GM21529 (cell line): ENCODE measurements around the gene NASP.

Experiments
- ATAC-seq: cut with Tn5 transposase; IDR thresholded peaks from one replicate; pipeline ENCODE4 v1.9.1; 2021; ENCODE audit not compliant: unreplicated experiment

NASP gene, protein sequence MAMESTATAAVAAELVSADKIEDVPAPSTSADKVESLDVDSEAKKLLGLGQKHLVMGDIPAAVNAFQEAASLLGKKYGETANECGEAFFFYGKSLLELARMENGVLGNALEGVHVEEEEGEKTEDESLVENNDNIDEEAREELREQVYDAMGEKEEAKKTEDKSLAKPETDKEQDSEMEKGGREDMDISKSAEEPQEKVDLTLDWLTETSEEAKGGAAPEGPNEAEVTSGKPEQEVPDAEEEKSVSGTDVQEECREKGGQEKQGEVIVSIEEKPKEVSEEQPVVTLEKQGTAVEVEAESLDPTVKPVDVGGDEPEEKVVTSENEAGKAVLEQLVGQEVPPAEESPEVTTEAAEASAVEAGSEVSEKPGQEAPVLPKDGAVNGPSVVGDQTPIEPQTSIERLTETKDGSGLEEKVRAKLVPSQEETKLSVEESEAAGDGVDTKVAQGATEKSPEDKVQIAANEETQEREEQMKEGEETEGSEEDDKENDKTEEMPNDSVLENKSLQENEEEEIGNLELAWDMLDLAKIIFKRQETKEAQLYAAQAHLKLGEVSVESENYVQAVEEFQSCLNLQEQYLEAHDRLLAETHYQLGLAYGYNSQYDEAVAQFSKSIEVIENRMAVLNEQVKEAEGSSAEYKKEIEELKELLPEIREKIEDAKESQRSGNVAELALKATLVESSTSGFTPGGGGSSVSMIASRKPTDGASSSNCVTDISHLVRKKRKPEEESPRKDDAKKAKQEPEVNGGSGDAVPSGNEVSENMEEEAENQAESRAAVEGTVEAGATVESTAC

DNA sequence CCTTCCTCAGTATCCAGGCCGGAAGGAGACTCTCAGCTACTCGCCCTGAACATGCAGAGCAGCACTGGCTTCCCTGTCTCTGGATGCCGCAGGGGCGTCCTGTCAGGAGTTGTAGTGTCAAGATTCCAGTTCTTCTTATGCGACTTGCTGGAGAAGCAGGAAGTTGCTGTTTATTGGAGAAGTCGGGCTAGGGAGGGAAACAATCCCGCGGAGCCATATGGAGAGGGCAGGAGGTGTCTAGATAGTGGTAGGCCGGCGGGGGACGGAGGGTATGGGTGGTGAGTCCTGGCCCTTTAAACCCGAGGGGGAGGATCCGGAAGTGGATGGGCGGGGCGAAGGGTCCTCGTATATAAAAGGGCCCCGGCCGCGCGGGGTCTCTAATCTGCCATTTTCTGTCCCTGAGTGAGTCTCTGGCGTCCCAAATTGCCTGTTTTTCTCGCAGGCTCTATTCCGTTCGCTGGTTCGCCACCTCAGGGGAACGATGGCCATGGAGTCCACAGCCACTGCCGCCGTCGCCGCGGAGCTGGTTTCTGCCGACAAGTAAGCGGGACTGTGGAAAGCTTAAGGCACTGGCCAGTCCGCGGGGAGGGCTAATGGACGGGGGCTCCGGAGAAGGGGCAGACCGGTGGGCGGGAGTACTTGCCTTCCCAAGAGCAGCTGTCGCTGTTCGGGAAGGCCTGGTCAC lies at the start of gene NASP:
Gene NASP (plus strand): TSS at position 376 of the 685 bp plus-strand sequence. CDS start 106 bp downstream, at position 482.
- ATAC-seq = peak; percentile 41

DNA sequence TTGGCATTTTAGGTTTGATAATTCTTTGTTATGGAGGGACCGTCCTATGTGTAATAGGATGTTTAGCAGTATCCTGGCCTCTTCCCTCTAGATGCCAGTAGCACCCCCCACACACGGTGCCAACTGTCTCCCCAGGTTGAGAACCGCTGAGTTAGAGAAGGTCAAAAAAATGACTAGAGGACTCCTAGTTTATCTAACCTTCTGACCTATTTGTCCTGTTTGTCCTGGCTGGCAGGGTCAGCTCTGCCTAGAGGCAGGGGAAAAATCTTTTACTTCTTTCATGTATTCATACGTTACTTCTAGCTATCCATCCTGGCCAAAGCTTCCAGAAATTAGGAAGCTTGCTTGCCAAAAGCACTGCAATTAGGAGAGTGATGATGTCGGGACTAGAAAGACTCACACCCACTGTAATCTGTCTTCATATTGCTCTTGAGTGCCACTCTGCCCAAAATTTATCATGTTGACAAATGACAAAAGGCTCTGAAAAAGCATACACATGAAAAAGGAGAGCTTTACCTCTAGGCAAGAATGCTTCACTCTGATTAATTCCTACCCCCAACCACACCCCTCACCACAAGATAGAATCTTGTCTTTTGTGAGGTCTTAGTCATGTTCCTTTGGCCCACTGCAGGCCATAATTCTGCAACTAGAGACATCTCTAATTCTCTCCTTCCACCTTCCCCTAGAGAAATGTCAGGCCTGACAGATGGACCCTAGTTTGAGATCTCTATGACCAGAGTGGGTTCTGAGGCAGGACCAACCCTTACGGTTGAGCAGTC lies 47.7 kb upstream of the NASP start:
- no peak for ATAC-seq

DNA sequence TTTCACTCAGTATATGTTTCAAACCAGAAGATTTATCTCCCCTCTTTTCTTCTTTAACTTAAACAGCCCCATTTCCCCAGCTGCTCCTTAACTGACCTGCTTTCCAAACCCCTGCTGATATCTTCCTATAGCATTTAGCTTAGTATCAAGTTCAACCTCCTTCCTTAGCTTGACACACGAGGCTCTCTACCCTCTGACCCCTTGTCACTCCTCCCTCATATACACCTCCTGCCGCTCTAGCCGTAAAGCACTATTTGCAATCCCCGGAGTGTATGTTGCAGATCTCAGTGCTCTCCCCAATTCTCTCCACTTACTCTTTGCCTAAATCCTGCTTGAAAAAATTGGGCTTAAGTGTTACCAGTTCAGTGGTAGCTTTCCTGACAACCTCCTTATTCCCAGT lies 47.0 kb upstream of the NASP start:
- ATAC-seq = no peak

DNA sequence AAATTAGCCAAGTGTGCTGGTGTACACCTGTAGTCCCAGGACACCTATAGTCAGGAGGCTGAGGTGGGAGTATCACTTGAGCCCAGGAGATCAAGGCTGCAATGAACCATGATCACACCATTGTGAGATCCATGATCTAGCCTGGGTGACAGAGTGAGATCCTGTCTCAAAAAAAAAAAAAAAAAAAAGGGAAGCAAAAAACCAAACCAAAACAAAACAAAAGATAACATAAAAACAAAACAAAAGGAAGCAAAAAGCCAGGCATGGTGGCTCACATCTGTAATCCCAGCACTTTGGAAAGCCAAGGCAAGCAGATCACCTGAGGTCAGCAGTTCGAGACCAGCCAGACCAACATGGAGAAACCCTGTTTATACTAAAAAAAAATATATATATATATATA lies 42.6 kb upstream of the NASP start:
- no peak for ATAC-seq

DNA sequence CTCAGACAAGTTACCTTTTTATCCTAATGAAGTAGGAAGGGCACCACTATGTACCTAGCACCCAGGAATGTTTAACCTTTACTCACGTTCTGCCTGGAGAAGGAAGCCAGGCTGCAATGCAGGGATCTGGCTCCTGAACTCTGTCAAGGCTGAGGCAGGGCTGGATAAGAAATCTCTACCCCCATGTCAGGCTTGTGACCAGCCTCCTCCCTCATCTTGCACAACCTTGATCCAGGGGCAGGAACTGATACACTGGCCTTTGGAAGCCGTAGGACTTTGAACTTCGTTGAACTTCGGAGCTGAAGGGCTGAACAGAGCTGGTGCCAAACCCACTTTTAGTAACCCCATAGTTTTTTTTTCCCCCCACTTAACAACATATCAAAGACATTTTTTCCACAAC lies 41.2 kb upstream of the NASP start:
- no peak for ATAC-seq

DNA sequence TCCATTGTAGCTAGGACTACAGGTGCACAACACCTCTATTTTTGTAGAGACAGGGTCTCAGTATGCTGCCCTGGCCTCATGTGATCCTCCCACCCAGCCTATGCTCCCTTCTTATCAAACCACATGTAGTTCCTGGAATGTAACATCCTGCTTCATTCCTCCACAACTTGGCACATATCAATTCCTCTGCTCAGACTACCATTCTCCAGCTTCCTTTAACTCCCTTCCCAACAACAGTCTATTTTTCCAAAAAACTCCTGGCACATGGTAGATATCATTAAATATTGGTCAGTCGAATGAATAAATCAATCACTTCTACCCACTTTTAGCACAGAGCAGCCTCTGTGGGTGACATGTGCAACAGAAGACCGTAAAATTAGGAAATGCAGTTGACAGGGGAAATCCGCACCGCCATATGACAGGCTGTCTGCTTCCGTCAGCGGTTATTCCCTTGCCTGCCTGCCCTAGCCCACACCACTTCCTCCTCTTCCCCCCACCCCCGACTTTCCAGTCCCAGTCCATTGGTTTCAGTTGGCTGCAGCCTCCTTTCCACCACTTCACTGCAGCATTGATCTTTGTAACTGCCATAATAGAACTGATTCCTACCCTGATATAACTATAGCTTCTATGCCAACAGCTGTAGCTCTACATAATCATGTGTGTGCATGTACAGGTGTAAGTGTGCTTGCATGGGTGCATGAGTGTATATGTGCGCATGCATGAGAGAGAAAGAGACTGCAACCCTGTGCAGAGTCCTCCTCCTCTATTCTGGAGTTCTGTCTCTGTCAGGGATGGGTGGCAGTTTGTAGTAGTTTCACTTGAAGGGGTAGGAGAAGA lies 40.0 kb upstream of the NASP start:
- no peak for ATAC-seq

DNA sequence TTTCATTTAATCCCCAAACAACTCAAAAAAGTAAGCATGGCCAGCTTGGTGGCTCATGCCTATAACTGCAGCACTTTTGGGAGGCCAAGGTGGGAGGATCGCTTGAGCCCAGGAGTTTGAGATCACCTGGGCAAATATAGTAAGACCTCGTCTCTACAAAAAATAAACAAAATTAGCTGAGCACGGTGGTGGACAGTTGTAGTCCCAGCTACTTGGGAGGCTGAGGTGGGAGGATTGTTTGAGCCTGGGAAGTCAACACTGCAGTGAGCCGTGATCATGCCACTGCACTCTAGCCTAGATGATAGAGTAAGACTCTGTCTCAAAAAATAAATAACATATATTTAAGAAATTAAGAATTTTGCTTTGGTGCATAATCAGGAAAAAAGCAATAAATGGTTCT lies 39.3 kb upstream of the NASP start:
- ATAC-seq = no peak

DNA sequence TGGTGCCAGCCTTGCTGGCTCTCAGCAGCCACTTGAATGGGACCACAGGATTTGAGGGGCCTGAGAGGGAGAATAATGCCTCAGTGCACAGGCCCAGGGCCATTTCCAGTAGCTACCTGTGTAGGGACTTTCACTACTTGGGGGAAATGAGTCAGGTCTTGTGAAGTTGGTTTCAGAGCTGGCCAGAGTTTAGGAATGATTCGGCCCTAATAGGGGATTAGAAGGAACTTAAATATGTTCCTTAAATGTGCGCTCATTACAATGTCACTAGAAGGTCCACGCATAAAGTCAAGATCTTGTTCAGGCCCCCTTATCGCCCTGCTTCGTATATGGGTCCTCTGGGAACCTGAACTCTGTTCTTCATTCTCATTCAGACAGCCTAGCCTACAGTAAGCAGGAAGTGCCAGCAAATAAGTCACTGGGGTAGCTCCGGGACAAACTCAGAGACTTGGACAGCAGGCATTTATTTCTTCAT lies 38.8 kb upstream of the NASP start:
- peak; percentile 72 for ATAC-seq

DNA sequence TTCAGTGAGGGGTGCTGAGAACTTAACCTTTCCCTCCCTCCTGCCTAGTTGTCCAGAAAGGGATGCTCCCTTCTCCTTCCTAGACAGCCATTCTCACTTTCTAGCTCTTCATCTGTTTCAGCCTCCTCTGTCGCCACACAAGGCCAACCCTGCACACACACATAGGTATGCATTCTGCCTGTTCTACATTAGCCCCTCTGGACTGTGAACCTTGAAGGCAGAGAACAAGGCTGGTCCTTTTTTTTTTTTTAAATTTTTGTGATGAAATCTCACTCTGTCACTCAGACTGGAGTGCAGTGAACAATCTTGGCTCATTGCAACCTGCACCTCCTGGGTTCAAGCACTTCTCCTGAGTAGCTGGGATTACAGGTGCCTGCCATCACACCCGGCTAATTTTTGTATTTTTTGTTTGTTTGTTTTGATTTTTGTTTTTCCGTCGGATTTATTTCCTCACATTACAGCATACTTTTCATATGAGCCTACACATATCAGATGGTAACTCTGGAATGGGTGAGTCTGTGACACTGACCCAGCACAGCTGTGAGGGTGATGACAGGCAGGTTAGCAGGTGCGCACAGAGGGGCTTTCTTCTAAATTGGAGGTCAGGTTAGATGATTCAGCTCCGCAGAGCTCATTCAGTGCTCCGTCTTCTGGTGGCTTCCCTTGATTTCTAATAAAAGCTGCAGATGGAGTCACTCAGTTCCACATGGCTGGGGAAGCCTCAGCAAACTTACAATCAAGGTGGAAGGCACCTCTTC lies 38.1 kb upstream of the NASP start:
- no peak for ATAC-seq

DNA sequence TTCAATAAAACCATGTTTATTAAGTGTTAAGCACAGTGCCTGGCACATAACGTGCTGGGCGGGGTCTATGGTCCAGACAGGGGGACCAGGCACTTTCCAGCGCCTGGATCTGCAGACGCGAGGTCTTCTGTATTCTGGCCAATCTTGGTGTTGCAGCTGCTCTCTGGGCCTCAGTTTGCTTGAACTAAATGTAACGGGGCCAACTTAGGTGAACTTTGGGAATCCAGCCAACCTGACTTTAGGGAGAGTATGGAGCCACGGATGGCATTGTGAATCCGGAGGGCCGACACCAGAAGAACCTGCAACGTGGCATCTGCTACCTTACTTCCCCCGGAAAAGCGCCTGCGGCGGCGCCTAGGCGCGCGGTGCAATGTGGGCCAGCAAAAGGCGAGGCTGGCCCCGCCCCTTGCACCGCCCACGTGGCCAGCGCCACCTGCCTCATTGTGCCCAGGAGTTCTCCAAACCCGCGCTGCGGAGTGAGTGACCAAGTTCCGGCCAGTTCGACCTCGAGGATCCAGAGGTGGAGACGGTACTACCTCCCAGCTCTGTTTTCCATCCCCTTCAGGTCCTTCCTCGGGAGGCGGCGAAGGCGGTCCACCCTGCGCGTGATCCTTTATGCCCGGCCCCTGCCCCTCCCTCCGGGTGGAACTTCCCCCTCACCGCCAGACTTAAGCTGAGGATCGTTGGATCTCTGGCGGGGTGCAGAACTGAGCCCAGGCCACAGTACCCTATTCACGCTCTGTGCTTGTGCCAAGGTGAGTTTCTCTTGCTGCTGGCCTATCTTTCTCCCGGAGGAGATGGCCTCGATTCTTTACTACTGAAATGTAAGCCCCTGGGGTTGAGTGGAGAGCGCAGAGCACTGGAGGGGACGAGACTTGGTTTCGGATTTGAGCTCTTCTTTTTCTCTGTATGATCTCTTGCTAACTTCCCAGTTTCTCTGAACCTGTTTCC lies 33.2 kb upstream of the NASP start, which contains the start of gene AKR1A1:
Gene AKR1A1 (plus strand): TSS at position 426 of the 951 bp plus-strand sequence. CDS start 10,969 bp downstream, outside the sequence.
- peak; percentile 78 for ATAC-seq

DNA sequence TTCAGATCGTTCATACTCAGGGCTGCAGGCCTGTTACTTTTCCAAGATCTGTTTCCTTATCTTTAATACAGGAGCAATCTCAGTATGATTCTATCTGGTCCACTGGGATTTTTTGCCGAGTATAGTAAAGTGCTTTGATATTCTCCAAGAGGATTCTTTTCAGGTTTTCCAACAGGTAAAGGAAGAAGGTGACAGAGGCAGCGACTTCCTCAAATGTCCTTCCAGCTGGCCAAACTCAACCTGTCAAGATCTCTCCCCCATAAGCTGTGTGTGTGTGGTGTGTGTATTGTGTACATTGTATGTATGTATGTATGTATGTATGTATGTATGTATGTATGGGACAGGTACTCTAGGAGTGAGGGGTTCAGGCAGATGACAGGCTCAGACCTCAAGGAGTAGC lies 32.2 kb upstream of the NASP start:
- ATAC-seq = no peak

DNA sequence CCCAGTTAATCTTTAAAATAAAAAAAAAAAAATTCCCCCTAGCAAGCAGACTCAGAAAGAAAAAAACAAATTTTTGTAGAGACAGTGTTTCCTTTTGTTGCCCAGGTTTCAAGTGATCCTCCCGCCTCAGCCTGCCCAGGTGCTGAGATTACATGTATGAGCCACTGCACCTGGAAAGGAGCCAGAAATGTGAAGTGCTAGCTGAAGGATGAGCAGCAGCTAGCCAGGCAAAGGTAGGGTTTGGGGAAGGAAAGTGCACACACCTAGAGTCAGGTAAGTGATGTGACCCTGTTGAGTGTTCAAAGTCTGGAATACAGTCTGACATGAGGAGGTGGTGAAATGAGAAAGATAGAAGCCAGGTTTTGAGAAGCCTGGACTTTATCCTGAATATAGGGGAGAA lies 31.5 kb upstream of the NASP start:
- ATAC-seq = no peak

DNA sequence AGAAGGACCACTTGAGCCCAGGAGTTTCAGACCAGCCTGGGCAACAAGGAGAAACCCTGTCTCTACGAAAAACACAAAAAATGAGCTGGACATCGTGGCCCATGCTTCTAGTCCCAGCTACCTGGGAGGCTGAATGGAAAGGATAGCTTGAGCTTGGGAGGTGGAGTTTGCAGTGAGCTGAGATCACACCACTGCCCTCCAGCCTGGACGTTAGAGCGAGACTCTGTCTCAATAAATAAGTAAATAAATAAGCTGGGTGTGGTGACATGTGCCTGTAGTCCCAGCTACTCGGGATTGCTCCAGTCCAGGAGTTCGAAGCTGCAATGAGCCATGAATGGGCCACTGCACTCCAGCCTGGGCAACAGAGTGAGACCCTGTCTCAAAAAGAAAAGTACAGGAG lies 29.6 kb upstream of the NASP start:
- no peak for ATAC-seq

DNA sequence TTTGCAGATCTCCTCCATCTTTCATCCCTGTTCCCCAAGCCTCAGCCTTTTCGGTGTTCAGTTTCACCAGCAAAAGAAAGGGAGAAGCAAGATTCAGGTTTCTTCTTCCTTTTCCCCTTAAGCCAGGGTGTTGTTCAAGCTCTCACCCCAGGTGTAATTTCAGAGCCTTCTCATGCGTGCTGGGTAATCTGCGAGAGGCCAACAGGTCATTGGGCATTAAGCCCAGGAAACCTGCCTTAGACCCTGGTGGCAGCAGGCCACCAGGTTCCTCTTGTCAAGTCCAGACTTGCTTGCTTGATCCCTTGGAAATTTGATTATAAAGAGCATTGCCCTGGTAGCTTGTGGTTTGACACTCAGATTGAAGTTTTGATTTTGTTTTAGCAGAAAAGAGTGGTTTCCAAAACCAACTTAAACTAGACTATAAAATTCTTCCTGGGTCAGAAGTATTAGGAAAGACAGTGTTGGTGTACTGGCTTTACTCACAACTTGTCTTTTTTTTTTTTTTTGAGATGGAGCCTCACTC lies 26.4 kb upstream of the NASP start:
- no peak for ATAC-seq

DNA sequence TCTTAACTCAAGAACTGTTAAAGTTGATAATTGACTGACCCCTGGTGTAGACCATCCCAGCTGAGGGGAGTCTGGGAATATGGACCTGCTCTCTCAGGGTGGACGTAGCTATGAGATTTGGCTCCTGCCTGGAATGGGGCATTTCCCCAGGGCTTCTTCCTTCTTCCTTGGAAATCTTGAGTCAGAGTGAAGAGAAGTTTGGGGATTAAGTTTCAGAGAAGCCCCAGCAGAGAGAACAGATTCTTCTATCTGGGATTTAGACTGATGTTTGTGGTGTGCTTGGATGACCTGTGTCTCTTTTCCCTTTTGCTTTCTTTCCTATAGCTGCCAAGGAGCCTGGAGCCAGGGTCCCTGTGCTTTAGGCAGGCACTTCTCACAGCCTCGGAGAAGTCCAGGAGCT lies 20.0 kb upstream of the NASP start:
- no peak for ATAC-seq

DNA sequence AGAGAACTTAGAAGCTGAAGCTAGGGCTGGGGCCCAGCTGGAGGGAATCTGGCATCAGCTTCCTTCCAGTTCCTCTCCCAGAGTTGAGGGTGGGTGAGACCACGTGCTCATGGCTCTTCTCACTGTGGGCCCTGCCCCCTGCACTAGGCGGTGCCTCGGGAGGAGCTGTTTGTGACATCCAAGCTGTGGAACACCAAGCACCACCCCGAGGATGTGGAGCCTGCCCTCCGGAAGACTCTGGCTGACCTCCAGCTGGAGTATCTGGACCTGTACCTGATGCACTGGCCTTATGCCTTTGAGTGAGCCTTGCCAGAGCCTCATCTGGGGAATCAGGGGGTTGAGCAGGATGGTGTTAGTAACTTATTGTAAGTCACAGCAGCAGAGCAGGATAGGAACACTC lies 17.1 kb upstream of the NASP start:
- ATAC-seq = no peak

DNA sequence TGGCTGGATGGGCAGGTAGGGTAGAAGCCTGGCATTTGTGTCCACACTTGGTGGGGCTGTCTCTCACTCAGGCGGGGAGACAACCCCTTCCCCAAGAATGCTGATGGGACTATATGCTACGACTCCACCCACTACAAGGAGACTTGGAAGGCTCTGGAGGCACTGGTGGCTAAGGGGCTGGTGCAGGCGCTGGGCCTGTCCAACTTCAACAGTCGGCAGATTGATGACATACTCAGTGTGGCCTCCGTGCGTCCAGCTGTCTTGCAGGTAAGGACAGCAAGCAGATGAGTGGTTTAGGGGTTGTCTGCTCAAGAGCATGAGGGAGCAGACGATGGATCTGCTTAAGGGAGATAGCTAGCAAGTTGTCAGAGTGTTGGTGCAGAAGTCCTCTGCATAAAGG lies 15.9 kb upstream of the NASP start:
- no peak for ATAC-seq

DNA sequence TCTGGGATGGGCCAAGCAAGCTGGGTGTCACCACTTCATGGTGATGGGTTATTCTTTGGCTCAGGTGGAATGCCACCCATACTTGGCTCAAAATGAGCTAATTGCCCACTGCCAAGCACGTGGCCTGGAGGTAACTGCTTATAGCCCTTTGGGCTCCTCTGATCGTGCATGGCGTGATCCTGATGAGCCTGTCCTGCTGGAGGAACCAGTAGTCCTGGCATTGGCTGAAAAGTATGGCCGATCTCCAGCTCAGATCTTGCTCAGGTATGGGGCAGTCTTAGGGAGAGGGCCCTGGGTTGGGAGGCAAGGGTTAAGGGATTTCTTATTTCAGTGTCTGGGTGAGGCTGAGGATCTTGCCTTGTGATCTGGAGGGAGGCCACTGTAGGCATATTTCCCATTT lies 15.4 kb upstream of the NASP start:
- ATAC-seq = no peak
